NB4 (cell line): ENCODE measurements around the gene MAK.
"Not testable (repeated sequence)": the region's sequence is repeated elsewhere in the genome, so short reads cannot be mapped to it uniquely, and the experiment has no call there.

Experiments used
- DNase-seq: peaks from one replicate; pipeline ENCODE4 v3.0.0; 2010; ENCODE audit warnings: low read depth
- H3K4me3 ChIP-seq: one replicate; pipeline ENCODE4 v1.5.1; 2011; ENCODE audit warnings: mild to moderate bottlenecking, low read depth, low read length, moderate library complexity
- CTCF ChIP-seq: IDR thresholded peaks from one replicate; pipeline ENCODE4 v1.5.1; 2012; ENCODE audit warnings: low read depth, low read length
- MAX ChIP-seq: IDR thresholded peaks from 2 replicates; pipeline ENCODE4 v1.6.1; 2011; ENCODE audit warnings: low read depth, low read length
- MYC ChIP-seq: IDR thresholded peaks from 2 replicates; pipeline ENCODE4 v1.6.1; 2011; ENCODE audit warnings: low read depth, low read length
- POLR2A ChIP-seq: IDR thresholded peaks from 2 replicates; pipeline ENCODE4 v1.6.1; 2011; ENCODE audit warnings: mild to moderate bottlenecking; ENCODE audit not compliant: insufficient read length; ENCODE audit errors: extremely low read depth

Gene MAK

GRCh38 chr6:10834823-10835222 is 3.5 kb downstream of the MAK start:
- TF ChIP-seq POLR2A (no peak), CTCF (no peak), MYC (no peak), MAX (no peak)
- no peak overlapping the region for H3K4me3 ChIP-seq
- DNase-seq: no peak

- DNase-seq: peak; percentile 47
- H3K4me3 ChIP-seq: no peak overlapping the region
- TF ChIP-seq CTCF: no peak
- TF ChIP-seq POLR2A: no peak
- TF ChIP-seq MAX: no peak
- TF ChIP-seq MYC: no peak
These were observed 6.7 kb downstream of the MAK start for GRCh38 chr6:10831609-10832008.

- TF ChIP-seq CTCF (no peak), MYC (no peak), POLR2A (no peak)
- H3K4me3 ChIP-seq: no peak overlapping the region
- DNase-seq: no peak
These were observed 13.5 kb downstream of the MAK start for GRCh38 chr6:10824819-10825218.

- DNase-seq: no peak
- TF ChIP-seq CTCF: no peak
- no peak for TF ChIP-seq POLR2A
- no peak for TF ChIP-seq MYC
- no peak for TF ChIP-seq MAX
- H3K4me3 ChIP-seq: no peak overlapping the region
These were observed 14.0 kb downstream of the MAK start for GRCh38 chr6:10824297-10824696.

GRCh38 chr6:10814176-10814575 is 24.2 kb downstream of the MAK start:
- not testable (repeated sequence) for DNase-seq, H3K4me3 ChIP-seq

GRCh38 chr6:10809098-10809497 is 29.2 kb downstream of the MAK start:
- TF ChIP-seq CTCF (no peak), MYC (no peak), POLR2A (no peak), MAX (no peak)
- no peak overlapping the region for H3K4me3 ChIP-seq
- DNase-seq: peak; percentile 31
